Measurements from ENCODE around the gene PGAP2.

The PGAP2 gene

GRCh38 chr11:3855808-3856491 lies 47.6 kb downstream of the PGAP2 start:
- peaks cover 54% of the 10 kb centered on the region for H3K79me2 ChIP-seq (ENCODE audit: low read length)
- no peaks in the 10 kb centered on the region for H3K9me3 ChIP-seq (replicated peaks; ENCODE audit: insufficient read depth, low read length)
- H3K36me3 ChIP-seq (replicated peaks; ENCODE audit: insufficient read depth, low read length) = no peaks in the 10 kb centered on the region
- no peaks in the 10 kb centered on the region for H3K9me2 ChIP-seq (replicated peaks; ENCODE audit: insufficient read depth, low read length)
- peak; percentile 51 for DNase-seq
- H3F3A ChIP-seq (ENCODE audit: insufficient read depth, low read length) = peaks cover 65% of the 10 kb centered on the region
- H3K9ac ChIP-seq (ENCODE audit: low read length) = peak overlapping the region; percentile 65
- H2AFZ ChIP-seq (ENCODE audit: low read length) = peak overlapping the region; percentile 39
- H3K4me1 ChIP-seq (ENCODE audit: low read length) = peaks cover 55% of the 10 kb centered on the region
- no peaks in the 10 kb centered on the region for H3K27me3 ChIP-seq (replicated peaks; ENCODE audit: insufficient read depth, low read length)
- TF ChIP-seq EZH2 (optimal IDR thresholded peaks at IDR 0.05; ENCODE audit: low read depth, low read length) (no peak), EZH2phosphoT487 (IDR thresholded peaks at IDR 0.05; ENCODE audit: low read length) (no peak), CTCF (IDR thresholded peaks at IDR 0.05; ENCODE audit: low read length) (no peak)
- peak overlapping the region; percentile 42; the same call in 1 of the 2 replicates for H3K27ac ChIP-seq (ENCODE audit: low read length)
- H4K20me1 ChIP-seq (ENCODE audit: insufficient read depth, low read length) = no peaks in the 10 kb centered on the region
- H3K4me2 ChIP-seq (ENCODE audit: low read depth, low read length) = peak overlapping the region; percentile 88
- peak overlapping the region; percentile 75 for H3K4me3 ChIP-seq (ENCODE audit: low read length)

- Histone ChIP-seq H3K79me2 (ENCODE audit: low read length) (peaks cover 65% of the 10 kb centered on the region), H3K27ac (ENCODE audit: low read length) (peak overlapping the region; percentile 79; the same call in 1 of the 2 replicates), H3F3A (ENCODE audit: insufficient read depth, low read length) (peaks cover 66% of the 10 kb centered on the region), H3K9me3 (replicated peaks; ENCODE audit: insufficient read depth, low read length) (no peaks in the 10 kb centered on the region), H2AFZ (ENCODE audit: low read length) (no peak overlapping the region), H3K27me3 (replicated peaks; ENCODE audit: insufficient read depth, low read length) (no peaks in the 10 kb centered on the region), H3K4me2 (ENCODE audit: low read depth, low read length) (peak overlapping the region; percentile 88), H3K9me2 (replicated peaks; ENCODE audit: insufficient read depth, low read length) (no peaks in the 10 kb centered on the region), H3K9ac (ENCODE audit: low read length) (peak overlapping the region; percentile 65; the same call in 1 of the 2 replicates), H3K4me3 (ENCODE audit: low read length) (peak overlapping the region; percentile 75), H4K20me1 (ENCODE audit: insufficient read depth, low read length) (no peaks in the 10 kb centered on the region), H3K4me1 (ENCODE audit: low read length) (peaks cover 63% of the 10 kb centered on the region), H3K36me3 (replicated peaks; ENCODE audit: insufficient read depth, low read length) (no peaks in the 10 kb centered on the region)
- no peak for DNase-seq
- TF ChIP-seq EZH2 (optimal IDR thresholded peaks at IDR 0.05; ENCODE audit: low read depth, low read length) (no peak), EZH2phosphoT487 (IDR thresholded peaks at IDR 0.05; ENCODE audit: low read length) (no peak), CTCF (IDR thresholded peaks at IDR 0.05; ENCODE audit: low read length) (no peak)
Observed at GRCh38 chr11:3856856-3857553, 48.6 kb downstream of the PGAP2 start.

- peaks cover 61% of the 10 kb centered on the region for H3K4me1 ChIP-seq (ENCODE audit: low read length)
- no peak overlapping the region for H2AFZ ChIP-seq (ENCODE audit: low read length)
- H3F3A ChIP-seq (ENCODE audit: insufficient read depth, low read length) = peaks cover 66% of the 10 kb centered on the region
- peaks cover 71% of the 10 kb centered on the region for H3K79me2 ChIP-seq (ENCODE audit: low read length)
- H3K9me3 ChIP-seq (replicated peaks; ENCODE audit: insufficient read depth, low read length) = no peaks in the 10 kb centered on the region
- no peak for DNase-seq
- H3K4me3 ChIP-seq (ENCODE audit: low read length) = peak overlapping the region; percentile 75
- no peaks in the 10 kb centered on the region for H3K27me3 ChIP-seq (replicated peaks; ENCODE audit: insufficient read depth, low read length)
- H3K36me3 ChIP-seq (replicated peaks; ENCODE audit: insufficient read depth, low read length) = no peaks in the 10 kb centered on the region
- no peaks in the 10 kb centered on the region for H3K9me2 ChIP-seq (replicated peaks; ENCODE audit: insufficient read depth, low read length)
- H3K9ac ChIP-seq (ENCODE audit: low read length) = peak overlapping the region; percentile 47; the same call in 1 of the 2 replicates
- TF ChIP-seq CTCF (IDR thresholded peaks at IDR 0.05; ENCODE audit: low read length) = no peak
- TF ChIP-seq EZH2 (optimal IDR thresholded peaks at IDR 0.05; ENCODE audit: low read depth, low read length) = no peak
- TF ChIP-seq EZH2phosphoT487 (IDR thresholded peaks at IDR 0.05; ENCODE audit: low read length) = no peak
- no peaks in the 10 kb centered on the region for H4K20me1 ChIP-seq (ENCODE audit: insufficient read depth, low read length)
- H3K27ac ChIP-seq (ENCODE audit: low read length) = peak overlapping the region; percentile 79; the same call in 1 of the 2 replicates
- H3K4me2 ChIP-seq (ENCODE audit: low read depth, low read length) = peak overlapping the region; percentile 88
Observed at GRCh38 chr11:3857628-3858027, 49.3 kb downstream of the PGAP2 start.

All from MM.1S (cell line).